GM08714 (cell line): ENCODE measurements around the gene INTS4.
"Not testable (repeated sequence)": the region's sequence is repeated elsewhere in the genome, so short reads cannot be mapped to it uniquely, and the experiment has no call there.

Experiments
- H3K4me3 ChIP-seq: fragments of 200-500 bp; sonication (Bioruptor generic); 2 replicates; pipeline ENCODE4 v1.5.1; 2014; ENCODE audit warnings: mild to moderate bottlenecking, low read length, inconsistent platforms
- ZNF274 ChIP-seq: IDR thresholded peaks from 2 replicates; pipeline ENCODE4 v1.6.1; 2012; ENCODE audit warnings: mild to moderate bottlenecking, low read depth, low read length

Gene INTS4

DNA sequence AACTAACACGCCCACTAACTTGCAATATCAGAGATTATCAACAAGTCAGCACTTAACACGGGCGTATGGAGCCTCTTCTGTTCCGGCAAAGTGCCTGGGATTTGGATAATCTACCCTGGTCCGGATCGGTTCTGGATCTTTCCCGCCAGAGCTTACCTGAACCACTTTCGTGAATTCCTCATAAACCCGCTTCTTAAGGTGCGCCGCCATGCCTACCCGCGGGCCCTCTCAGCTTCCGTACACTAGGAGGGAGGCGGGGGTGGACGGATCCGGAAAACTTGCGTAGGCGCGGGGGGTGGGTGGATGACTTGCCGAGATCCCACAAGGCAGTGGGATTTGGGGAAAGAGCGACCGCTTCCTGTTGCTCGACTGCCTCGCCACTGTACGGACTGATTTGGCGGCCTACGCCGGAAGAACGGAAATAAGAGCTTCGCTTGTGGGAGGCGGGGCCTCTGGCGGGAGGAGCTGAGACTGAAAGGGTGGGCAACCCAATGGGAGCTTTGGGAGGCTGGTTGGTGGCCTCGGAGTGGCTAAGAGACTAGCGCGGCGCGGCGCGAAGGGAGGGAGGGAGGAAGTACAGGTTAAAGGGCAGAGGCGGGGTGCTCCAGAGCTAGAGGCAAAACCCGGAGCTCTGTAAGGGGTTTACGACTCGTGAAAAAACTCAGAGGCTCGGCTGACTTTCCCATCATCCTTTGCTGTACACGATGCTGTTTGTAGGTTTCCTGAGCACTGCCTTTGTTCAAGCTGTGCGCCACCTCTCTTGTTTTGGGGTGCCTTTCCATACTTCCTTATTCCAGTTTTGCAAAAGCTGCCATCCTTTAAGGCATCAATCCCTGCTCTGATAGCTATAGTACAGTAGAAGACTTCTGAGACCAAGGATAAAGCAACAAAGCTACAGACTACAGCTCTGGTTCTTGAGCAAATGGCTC is at the start of gene INTS4:
INTS4 (minus strand) TSS at position 235 of the 929 bp plus-strand sequence; CDS start at position 210, 25 bp downstream.
- TF ChIP-seq ZNF274: no peak
- H3K4me3 ChIP-seq: peak within 1 kb of the TSS; percentile 96

DNA sequence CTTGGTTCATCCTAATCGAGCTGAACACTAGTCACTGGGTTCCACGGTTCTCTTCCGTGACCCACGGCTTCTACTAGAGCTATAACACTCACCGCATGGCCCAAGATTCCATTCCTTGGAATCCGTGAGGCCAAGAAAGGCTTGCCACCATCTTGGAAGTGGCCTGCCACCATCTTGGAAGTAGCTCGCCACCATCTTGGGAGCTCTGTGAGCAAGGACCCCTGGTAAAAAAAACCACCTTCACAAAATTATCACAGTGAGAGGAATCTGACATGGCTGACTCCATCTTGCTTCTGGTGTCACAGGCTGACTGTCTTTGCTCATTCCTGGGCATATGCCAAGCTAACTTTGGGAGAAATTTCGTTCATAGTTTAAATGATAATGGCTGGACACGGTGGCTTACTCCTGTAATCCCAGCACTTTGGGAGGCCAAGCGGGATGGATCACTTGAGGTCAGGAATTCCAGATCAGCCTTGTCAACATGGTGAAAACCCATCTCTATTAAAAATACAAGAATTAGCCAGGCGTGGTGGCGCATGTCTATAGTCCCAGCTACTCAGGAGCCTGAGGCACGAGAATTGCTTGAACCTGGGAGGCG is 47.5 kb upstream of the INTS4 start:
- no peak overlapping the region for H3K4me3 ChIP-seq
- no peak for TF ChIP-seq ZNF274

- not testable (repeated sequence) for H3K4me3 ChIP-seq
These were observed 46.9 kb upstream of the INTS4 start for GRCh38 chr11:78041380-78041719.

- no peak for TF ChIP-seq ZNF274
- H3K4me3 ChIP-seq: no peak overlapping the region
These were observed 46.4 kb upstream of the INTS4 start for GRCh38 chr11:78040691-78041379.

DNA sequence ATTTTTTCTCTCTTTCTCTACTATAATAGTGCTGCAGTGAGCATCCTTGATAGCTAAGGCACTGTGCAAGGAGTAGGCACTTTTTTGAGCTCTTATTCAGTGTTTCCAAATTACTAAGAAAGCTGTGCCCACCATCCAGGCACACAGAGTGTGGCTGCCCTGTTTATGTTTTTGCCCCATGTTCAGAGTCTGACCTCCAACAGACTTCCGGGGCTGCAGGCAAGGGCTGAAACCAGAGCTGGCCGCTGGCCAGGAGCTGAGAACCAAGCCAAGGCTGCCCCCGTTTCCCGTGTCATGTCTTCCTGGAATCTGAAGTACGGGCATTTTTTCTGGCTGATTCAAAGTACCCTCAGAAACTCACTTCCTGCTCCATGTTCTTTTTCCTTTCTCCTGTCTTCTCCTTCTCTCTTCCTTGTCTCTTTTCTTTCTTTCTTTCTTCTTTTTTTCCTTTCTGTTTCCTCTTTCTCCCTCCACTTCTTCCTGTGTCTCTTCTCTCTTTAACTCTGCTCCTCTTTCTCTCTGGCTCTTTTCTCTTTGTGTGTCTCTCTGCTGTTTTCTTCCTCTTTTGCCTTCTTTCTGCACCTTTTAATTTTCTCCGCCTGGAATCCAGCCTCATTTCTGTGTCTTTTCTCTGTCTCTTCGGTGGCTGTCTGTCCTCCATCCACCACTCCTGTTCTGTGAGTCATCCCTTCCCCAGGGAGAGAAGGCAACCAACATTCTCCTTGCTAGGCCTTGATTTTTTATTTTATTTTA is 45.6 kb upstream of the INTS4 start:
- TF ChIP-seq ZNF274: no peak
- H3K4me3 ChIP-seq: peak overlapping the region; percentile 4; the same call in 1 of the 2 replicates

- no peak overlapping the region for H3K4me3 ChIP-seq
- no peak for TF ChIP-seq ZNF274
These were observed 45.0 kb upstream of the INTS4 start for GRCh38 chr11:78039391-78039918.

- no peak for TF ChIP-seq ZNF274
- no peak overlapping the region for H3K4me3 ChIP-seq
These were observed 44.3 kb upstream of the INTS4 start for GRCh38 chr11:78038697-78039313.

DNA sequence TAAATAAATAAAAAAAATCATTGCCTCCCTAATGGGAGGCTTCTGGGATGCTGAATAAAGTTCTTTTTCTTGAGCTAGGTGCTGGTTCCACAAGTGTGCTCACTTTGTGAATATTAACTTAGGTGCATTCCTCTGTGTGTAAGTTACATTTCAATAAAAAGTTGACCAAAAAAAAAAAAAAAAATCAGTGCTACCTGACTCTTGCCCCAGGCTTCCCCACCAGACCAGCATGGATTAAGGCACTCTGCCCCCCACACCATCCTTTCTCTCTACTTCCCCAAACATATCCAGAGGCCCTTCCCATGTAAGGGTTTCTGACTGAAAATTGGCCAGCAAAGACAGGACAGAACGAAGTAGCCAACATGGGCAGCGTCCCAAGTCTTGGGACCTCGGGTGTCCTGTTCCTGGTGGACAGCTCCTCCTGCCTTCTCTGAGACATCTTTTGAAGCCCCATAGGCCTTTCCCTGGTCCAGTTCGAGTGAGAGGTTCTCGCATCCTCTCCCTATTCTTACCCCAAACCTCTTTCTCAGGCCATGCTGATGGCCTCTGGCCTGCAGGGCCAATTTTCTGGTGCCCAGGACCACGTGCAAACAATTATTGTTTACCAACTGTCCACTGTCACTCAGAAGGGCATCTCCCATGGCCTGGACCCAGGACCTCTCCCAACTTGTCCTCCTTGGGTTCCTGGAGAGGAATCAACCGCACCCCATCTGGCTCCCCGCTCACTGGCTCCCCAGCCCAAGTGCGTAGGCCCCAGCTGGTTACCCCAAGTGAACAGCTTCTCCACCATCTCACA is 43.6 kb upstream of the INTS4 start:
- H3K4me3 ChIP-seq: no peak overlapping the region
- no peak for TF ChIP-seq ZNF274

DNA sequence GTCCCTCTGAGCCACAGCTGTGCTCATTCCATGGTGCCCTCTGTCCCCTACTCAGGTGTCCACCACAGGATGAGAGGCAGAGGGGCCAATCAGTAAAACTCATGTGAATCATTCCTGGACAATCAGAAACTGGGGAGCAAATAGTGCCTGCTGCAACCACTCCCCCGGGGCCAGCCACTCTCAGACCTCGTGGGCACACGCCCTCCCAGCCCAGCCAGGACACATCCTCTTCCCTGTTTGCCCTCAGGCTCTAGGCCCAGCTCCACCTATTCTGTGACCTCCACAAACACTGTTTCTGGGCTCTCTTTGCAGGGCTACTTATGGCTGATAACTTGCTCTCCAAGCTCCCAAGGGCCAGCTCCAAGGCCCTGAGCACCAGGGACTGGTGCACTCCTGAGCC is 42.6 kb upstream of the INTS4 start:
- H3K4me3 ChIP-seq: no peak overlapping the region

GRCh38 chr11:78036313-78036712 is 41.8 kb upstream of the INTS4 start:
- TF ChIP-seq ZNF274: no peak
- H3K4me3 ChIP-seq: no peak overlapping the region

More for the DNA sequence above, 42.6 kb upstream of the INTS4 start:
- TF ChIP-seq ZNF274: no peak

- no peak for TF ChIP-seq ZNF274
- H3K4me3 ChIP-seq: no peak overlapping the region
These were observed 40.2 kb upstream of the INTS4 start for GRCh38 chr11:78034623-78035022.

GRCh38 chr11:78033040-78033439 is 38.6 kb upstream of the INTS4 start:
- TF ChIP-seq ZNF274: no peak
- no peak overlapping the region for H3K4me3 ChIP-seq

DNA sequence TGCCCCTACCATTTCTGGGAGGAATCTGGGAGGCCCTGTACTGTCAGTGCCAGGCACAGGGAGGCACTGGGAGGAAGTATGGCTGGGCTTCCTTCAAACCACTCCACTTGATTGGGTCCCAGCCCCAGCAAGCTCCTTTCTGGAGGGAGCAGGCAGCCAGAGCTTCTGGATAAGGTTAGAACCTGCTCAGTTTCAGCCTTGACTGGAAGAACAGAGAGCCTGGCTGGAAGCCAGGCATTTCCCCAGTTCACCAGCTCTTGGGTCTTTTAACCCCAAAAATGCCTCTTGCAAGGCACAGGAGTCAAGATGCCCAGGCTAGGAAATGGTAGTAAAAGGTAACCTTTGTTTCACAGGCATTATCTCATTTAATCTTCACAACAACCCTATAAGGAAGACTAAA is 37.6 kb upstream of the INTS4 start:
- H3K4me3 ChIP-seq: no peak overlapping the region
- no peak for TF ChIP-seq ZNF274
